HG03520 (cell line): ENCODE data around the gene PDE6B.
"Not testable (repeated sequence)": the region's sequence is repeated elsewhere in the genome, so short reads cannot be mapped to it uniquely, and the experiment has no call there.

Experiments
- ATAC-seq: cut with Tn5 transposase; IDR thresholded peaks from one replicate; pipeline ENCODE4 v1.9.1; 2021; ENCODE audit warnings: mild to moderate bottlenecking, moderate library complexity; ENCODE audit not compliant: unreplicated experiment

PDE6B gene

DNA sequence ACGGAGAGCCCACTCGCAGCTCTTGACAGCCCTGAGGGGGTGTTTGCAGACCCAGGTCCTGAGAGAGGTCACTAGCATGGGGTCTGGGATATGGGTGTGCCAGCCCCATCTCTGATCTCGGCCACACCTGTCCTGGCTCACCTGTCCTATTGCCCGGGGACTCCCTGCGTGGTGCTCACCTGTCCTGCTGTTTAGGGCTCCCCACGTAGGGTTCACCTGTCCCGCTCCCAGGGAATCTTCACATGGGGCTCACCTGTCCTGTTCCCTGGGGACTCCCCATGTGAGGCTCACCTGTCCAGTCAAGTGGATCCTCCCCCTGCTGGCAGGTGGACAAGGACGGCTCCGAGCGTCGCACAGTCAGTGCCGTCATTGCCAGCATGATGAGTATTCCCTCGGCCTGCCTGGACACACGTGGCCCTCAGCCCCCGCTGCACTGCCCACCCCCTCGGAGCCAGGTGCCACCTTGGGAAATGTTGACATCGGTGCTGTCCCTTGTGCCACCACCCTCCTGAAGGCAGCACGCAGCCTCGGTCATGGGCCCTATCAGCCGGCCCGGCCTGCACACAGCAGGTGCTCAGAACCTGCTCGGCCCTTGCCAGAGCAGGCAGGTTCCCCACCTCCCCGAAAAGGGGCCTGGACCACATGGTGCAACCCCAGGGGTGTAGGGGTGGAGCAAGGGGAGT is 57.3 kb downstream of the PDE6B start:
- ATAC-seq: no peak

- no peak for ATAC-seq
Observed at GRCh38 chr4:683247-683897, 58.0 kb downstream of the PDE6B start.

DNA sequence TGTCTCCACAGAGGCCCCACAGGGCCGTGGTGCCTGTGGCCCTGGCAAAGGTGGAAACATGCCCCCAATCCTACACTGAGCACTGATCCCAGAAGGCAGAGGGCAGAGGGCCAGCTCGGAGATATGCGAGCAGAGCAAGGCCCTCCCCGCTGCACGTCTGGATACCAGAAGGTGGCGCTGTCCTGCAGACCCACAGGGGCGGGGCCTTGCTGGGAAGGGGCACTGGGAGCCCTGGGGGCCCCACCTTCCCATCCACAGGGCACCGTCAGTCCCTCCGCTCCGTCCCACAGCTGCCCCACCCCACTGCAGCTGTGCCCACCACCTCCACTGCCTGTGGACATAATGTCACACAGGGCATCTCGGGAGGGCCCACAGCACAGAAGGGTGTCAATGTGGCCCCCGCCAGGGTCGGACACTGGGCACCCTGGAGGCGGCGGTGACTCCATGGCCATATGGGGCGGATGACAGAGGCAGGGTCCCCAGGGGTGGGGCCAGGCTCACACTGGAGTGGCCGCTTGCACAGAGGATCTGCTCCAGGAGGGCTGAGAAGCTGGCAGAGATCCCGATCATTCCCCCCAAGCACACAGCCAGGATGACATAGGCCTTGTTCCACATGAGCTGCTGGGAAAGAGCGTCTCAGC is 58.7 kb downstream of the PDE6B start:
- ATAC-seq: no peak

- no peak for ATAC-seq
Observed at GRCh38 chr4:684623-685327, 59.4 kb downstream of the PDE6B start.

GRCh38 chr4:685679-686412 is 60.5 kb downstream of the PDE6B start:
- ATAC-seq: no peak

DNA sequence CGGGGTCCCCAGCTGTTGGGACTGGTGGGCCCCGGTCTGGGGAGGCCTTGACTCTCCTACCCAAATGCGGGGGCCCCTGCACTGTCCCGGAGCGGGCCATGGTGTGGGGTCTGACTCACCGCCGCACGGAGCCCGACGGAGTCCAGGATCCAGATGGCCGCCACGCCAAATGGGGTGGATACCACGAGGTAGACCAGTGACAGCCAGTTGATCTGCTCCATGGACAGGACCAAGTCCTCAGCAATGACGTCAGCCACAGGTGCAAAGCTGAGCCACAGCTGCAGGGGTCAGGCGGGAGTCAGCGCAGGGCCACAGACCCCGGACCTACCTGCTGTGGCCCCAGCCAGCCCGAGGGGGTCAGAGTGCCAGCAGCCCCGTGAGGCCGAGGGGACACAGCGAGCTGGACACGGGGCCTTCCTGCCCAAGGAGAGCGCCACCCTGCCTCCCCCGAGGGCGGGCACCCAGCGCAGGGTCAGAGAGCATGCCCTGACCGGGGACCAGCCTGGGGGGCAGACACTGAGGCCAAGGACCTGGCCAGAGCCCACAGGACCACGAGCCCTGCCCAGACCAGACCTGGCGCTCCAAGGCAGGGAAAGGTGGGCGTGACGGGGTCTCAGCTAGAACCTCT is 61.2 kb downstream of the PDE6B start:
- ATAC-seq: no peak

DNA sequence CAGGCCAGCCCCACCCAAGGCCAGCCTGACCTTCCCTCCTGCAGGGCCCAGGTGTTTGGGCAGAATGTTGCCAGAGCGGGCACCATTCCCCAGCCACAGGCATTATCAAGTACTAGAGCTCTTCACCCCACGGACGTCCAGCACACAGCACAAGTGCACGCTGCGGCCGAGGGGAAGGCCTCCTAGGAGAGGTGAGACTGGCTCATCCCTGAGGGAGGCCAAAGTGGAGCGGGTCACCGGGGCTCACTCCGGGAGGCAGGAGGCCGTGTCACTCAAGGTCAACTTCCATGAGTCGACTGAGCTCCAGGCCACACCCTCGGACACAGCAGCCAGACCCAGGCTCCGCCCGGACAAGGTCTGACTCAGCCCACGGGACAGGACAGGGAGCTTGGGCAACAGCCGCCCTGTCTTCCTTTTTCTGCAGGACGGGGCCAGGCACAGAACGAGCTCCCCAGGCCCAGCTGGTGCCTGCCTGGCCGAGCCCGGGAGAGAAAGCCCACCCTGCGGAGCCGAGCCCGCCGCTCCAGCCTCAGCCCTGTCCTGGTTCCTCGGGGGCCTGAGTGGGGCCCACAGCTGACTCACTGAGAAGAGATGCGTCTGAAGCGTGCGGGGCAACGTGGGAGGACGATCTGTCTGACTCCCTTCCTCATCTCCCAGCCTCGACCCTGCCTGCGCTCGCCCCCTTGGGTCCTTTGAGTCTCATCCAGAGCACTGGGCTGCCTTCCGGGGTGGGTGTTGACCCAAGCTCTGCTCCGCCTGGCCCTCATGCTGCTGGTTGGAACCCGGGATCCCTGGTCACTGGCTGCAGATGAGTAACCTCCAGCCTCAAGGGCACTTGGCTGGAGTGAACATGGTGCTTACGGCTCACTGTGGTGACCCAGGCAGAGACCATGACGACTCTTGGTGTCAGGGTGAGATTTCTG is 61.9 kb downstream of the PDE6B start:
- ATAC-seq: no peak

DNA sequence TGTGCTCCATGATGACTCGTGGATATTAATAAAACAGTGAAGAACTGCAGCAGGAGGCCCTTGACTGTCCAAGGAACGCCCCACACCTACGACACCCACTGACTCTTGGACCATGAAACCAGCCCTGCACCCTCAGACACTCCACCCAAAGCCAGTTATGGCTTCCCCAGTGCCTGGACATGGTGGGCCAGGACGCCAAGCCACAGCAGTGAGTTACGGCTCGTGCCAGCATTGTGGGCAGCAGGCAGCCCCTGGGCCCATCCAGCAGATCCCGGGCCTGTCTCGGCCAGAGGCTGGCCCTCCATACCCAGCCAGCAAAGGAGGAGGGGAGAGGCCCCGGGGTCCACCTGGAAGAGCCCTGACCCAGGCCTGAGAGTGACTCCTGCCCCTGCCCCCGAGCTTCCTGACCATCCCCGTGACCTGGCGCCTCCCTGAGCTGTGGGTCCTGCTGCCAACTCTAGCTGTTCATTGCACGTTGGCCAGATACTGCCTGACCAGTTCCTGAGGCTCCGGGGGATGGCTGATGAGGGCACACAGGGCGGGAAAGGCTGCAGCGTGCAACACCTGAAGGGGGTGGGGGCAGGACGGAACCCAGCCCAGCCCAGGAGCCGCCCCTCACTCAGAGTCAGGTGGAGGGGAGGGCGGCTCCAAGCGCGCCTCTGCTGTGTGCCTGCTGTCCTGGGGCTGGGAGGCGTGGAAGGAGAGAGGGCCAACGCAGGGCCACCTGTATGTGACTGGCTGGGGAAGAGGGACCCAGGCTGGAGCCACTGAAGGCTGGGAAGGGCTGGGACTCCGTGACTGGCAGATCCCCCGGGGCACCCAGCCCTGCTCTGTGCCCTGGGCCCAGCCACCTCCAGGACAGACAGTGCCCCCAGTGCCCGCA is 62.8 kb downstream of the PDE6B start:
- no peak for ATAC-seq

DNA sequence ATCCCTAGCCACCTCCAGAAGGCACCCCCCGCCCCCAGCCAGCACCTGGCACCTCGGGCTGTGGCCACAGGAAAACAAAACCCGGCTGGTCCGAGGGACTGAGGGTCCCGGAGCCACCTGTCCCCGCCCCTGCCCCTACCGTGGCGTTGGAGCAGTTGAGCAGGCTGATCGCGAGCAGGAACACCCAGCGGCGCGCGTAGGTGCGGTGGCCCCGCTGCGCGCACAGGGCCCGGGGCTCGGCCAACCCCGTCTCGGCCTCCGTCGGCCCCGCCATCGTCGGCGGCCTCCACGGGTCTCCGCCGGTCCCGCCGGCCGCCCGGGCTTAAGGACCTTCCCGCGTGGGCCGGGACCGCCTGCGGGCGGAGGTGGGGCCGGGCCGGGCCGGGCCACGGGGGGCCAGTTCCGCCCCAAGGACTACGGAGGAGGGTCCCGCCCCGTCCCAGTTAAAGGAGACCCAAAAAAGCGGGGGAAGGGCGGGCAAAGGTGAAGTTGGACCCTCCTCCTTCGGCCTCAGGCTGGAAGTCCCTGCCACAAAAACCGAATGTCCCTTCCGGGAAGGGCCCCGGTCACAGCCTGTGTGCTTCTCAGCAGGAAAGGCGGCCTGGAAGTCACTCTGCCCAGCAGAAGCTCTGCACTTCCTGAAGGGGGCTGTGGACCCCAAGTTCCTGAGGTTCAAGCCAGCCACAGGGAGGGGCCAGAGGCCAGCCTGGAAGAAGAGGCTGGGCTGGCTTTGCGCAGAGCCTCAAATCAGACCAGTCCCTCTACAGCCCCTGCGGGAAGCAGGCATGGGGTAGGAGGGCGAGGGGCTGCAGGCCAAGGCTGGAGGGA is 63.7 kb downstream of the PDE6B start, which contains the start of gene SLC49A3:
SLC49A3 (minus strand) TSS at position 298 of the 828 bp plus-strand sequence; CDS start at position 274, 24 bp downstream.
- no peak for ATAC-seq

GRCh38 chr4:689723-690122 is 64.3 kb downstream of the PDE6B start:
- ATAC-seq: no peak

- no peak for ATAC-seq
Observed at GRCh38 chr4:692771-693554, 67.6 kb downstream of the PDE6B start.

- ATAC-seq: not testable (repeated sequence)
Observed at GRCh38 chr4:694341-694940, 69.1 kb downstream of the PDE6B start.

- no peak for ATAC-seq
Observed at GRCh38 chr4:699816-700580, 74.6 kb downstream of the PDE6B start.

DNA sequence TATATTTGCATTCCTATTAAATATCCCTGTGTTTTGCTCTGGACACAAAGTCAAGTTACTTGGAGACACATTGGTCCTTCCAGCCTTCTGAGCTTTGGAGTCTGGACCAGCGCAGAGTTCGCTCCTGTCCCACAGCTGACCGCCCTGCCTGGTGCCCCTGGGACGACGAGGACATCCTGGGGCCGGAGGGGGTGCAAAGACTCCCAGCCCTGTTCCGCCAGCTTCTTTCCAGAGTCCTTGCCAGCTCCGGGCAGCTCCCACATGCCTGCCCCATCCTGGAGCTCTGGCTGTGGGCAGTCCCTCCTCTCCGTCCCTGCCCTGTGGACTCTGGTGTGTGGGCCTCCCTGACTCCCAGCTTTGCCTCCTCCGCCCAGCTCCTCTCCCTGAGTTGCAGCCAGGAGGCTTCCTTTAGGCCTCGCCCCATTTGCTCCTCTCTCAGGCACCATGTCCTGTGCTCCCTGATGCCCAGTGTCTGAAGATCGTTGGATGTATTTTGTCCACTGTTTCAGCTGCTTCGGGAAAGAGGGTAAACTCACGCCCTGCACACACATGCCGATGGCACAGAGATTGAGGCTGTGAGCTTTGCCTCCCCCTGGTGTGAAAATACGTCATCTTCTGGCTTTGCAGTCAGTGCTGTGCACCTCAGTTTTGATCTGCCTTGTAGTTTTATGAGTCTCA is 75.4 kb downstream of the PDE6B start:
- ATAC-seq: no peak

GRCh38 chr4:702618-703048 is 77.3 kb downstream of the PDE6B start:
- no peak for ATAC-seq
